Cardiac fibroblast (primary cell): Measurements from ENCODE around the gene ANGPTL8.

Experiments
- DNase-seq, 2 donors: peaks; one replicate each; pipeline versions ENCODE4 v3.0.0 to v3.0.0-alpha.2; 2010; ENCODE audit warnings: low read depth in 2 of 2
- H3K4me3 ChIP-seq, 2 donors: replicated peaks in 1 of 2; 1 replicate in 1 of 2; 2 replicates in 1 of 2; pipeline ENCODE4 v1.5.1; 2011; ENCODE audit warnings: low read depth in 2 of 2, low read length in 2 of 2, mild to moderate bottlenecking in 2 of 2, moderate library complexity in 1 of 2
- TF ChIP-seq, protein P1 (sequence below): IDR thresholded peaks from one replicate; pipeline ENCODE4 v1.5.1; 2011; ENCODE audit warnings: low read depth, mild to moderate bottlenecking, low read length, inconsistent platforms

Gene ANGPTL8

GRCh38 chr19:11284515-11284914, 45.1 kb downstream of the ANGPTL8 start:
- TF ChIP-seq, protein P1, sequence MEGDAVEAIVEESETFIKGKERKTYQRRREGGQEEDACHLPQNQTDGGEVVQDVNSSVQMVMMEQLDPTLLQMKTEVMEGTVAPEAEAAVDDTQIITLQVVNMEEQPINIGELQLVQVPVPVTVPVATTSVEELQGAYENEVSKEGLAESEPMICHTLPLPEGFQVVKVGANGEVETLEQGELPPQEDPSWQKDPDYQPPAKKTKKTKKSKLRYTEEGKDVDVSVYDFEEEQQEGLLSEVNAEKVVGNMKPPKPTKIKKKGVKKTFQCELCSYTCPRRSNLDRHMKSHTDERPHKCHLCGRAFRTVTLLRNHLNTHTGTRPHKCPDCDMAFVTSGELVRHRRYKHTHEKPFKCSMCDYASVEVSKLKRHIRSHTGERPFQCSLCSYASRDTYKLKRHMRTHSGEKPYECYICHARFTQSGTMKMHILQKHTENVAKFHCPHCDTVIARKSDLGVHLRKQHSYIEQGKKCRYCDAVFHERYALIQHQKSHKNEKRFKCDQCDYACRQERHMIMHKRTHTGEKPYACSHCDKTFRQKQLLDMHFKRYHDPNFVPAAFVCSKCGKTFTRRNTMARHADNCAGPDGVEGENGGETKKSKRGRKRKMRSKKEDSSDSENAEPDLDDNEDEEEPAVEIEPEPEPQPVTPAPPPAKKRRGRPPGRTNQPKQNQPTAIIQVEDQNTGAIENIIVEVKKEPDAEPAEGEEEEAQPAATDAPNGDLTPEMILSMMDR = no peak
- no peak overlapping the region for H3K4me3 ChIP-seq
- DNase-seq = no peak

DNA sequence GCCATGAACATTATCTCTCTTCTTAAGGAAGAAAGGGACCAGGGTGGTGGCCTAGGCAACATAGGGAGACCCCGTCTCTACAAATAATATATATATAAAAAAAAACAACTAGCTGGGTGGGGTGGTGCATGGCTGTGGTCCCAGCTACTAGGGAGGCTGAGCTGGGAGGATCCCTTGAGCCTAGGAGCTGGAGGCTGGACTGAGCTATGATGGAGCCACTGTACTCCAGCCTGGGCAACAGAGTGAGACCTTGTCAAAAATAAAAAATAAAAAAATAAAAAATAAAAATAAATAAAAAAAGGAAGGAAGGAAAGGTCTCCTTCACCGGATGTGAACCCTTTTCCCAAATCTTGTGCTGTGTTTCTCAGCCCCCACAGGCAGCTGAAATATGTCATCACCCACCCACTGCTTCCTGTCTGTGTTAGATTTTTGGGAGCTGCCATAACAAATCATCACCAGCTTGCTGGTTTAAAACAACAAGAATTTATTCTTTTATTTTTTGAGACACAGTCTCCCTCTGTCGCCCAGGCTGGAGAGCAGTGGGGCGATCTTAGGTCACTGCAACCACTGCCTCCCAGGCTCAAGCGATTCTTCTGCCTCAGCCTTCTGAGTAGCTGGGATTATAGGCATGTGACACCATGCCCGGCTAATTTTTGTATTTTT, 47.0 kb downstream of the ANGPTL8 start:
- TF ChIP-seq, protein P1 = peak; percentile 39
- DNase-seq = peak; percentile 74 to 88
- H3K4me3 ChIP-seq = no peak overlapping the region

GRCh38 chr19:11288349-11288748, 48.9 kb downstream of the ANGPTL8 start:
- DNase-seq = peak; percentile 57
- TF ChIP-seq, protein P1 = peak; percentile 66

GRCh38 chr19:11290256-11290655, 50.8 kb downstream of the ANGPTL8 start:
- no peak overlapping the region for H3K4me3 ChIP-seq
- TF ChIP-seq, protein P1 = no peak
- DNase-seq = no peak

More at GRCh38 chr19:11288349-11288748, 48.9 kb downstream of the ANGPTL8 start:
- no peak overlapping the region for H3K4me3 ChIP-seq

GRCh38 chr19:11291415-11291814, 52.0 kb downstream of the ANGPTL8 start:
- DNase-seq = no peak
- no peak overlapping the region for H3K4me3 ChIP-seq
- TF ChIP-seq, protein P1 = no peak
